Fibroblast of mammary gland (primary cell): Measurements from ENCODE around the gene SLC5A5.

Experiments used
- DNase-seq: peaks from one replicate; pipeline ENCODE4 v3.0.0-alpha.2; 2010; ENCODE audit warnings: low read depth
- H3K4me3 ChIP-seq: 2 replicates; pipeline ENCODE4 v1.5.1; 2011; ENCODE audit warnings: low read depth, mild to moderate bottlenecking, low read length, moderate library complexity; ENCODE audit not compliant: control insufficient read depth
- CTCF ChIP-seq: conservative IDR thresholded peaks from 2 replicates; pipeline ENCODE4 v1.5.1; 2011; ENCODE audit warnings: low read depth, low read length, inconsistent platforms; ENCODE audit not compliant: control insufficient read depth, insufficient read depth

The SLC5A5 gene

GRCh38 chr19:17871878-17872250 lies at the start of gene SLC5A5:
SLC5A5 (plus strand) TSS chr19:17871945; CDS start chr19:17872320, 375 bp downstream.
- no peak within 1 kb of the TSS for H3K4me3 ChIP-seq
- DNase-seq = no peak
- no peak for TF ChIP-seq CTCF

GRCh38 chr19:17824339-17824738 lies 47.4 kb upstream of the SLC5A5 start:
- no peak overlapping the region for H3K4me3 ChIP-seq
- TF ChIP-seq CTCF = no peak
- DNase-seq = no peak

GRCh38 chr19:17826508-17827056 lies 45.2 kb upstream of the SLC5A5 start:
- H3K4me3 ChIP-seq = no peak overlapping the region

GRCh38 chr19:17829855-17830566 lies 41.7 kb upstream of the SLC5A5 start:
- DNase-seq = peak; percentile 44
- no peak for TF ChIP-seq CTCF
- H3K4me3 ChIP-seq = peak overlapping the region; percentile 29

More at GRCh38 chr19:17826508-17827056, 45.2 kb upstream of the SLC5A5 start:
- TF ChIP-seq CTCF = no peak
- DNase-seq = no peak

- no peak for TF ChIP-seq CTCF
- H3K4me3 ChIP-seq = peak overlapping the region; percentile 29
- DNase-seq = peak; percentile 75
These were observed 41.0 kb upstream of the SLC5A5 start for GRCh38 chr19:17830567-17831418.

GRCh38 chr19:17831419-17831888 lies 40.3 kb upstream of the SLC5A5 start:
- H3K4me3 ChIP-seq = no peak overlapping the region
- TF ChIP-seq CTCF = no peak
- no peak for DNase-seq
